ENCODE data around the gene GPR39. TPM values are rescaled to one million over a fixed set of nuclear protein-coding genes. Genes with fewer than 3 reads are reported as not detected.

The GPR39 gene
- total and polyA plus RNA-seq, 4 donors, result 0.23 to 0.42 TPM; not detected in 2

- Histone ChIP-seq H3K9me3 (ENCODE audit: control insufficient read depth, low read length) (peaks cover 4% of the 10 kb centered on the region), H3K36me3 (ENCODE audit: control insufficient read depth in 1 of 2, insufficient read depth in 2 of 2, low read length in 1 of 2) (no peaks in the 10 kb centered on the region), H3K4me3 (ENCODE audit: low read length in 2 of 2) (no peak overlapping the region), H3K4me1 (ENCODE audit: control insufficient read depth in 1 of 2, insufficient read depth in 2 of 2, low read length in 2 of 2) (no peaks in the 10 kb centered on the region), H3K27ac (ENCODE audit: low read depth in 1 of 2, low read length in 2 of 2) (no peak overlapping the region), H3K27me3 (ENCODE audit: control insufficient read depth in 1 of 2, insufficient read depth in 2 of 2, low read length in 1 of 2) (no peaks in the 10 kb centered on the region)
- ATAC-seq (ENCODE audit: low FRiP score) (no peak), DNase-seq (no peak)
- intact Hi-C loops (cut with DNase I), result no loop called here
Measured at GRCh38 chr2:132597166-132597565, 180.6 kb downstream of the GPR39 start.

GRCh38 chr2:132597831-132598230, 181.2 kb downstream of the GPR39 start:
- WGBS, 2 donors, result 76 to 92% methylated on average over 1 of the region's 1 CpG
- intact Hi-C loops (cut with DNase I), result no loop called here
- DNase-seq, result no peak

GRCh38 chr2:132598536-132598935, 181.9 kb downstream of the GPR39 start:
- WGBS, 2 donors, result 70 to 72% methylated on average over 3 of the region's 3 CpGs
- H3K4me3 ChIP-seq (ENCODE audit: low read length in 2 of 2), result no peak overlapping the region
- no peaks in the 10 kb centered on the region for H3K27me3 ChIP-seq (ENCODE audit: control insufficient read depth in 1 of 2, insufficient read depth in 2 of 2, low read length in 1 of 2)
- H3K4me1 ChIP-seq (ENCODE audit: control insufficient read depth in 1 of 2, insufficient read depth in 2 of 2, low read length in 2 of 2), result no peaks in the 10 kb centered on the region
- ATAC-seq (ENCODE audit: low FRiP score) (no peak), DNase-seq (no peak)
- no peaks in the 10 kb centered on the region for H3K36me3 ChIP-seq (ENCODE audit: control insufficient read depth in 1 of 2, insufficient read depth in 2 of 2, low read length in 1 of 2)
- H3K27ac ChIP-seq (ENCODE audit: low read depth in 1 of 2, low read length in 2 of 2), result no peak overlapping the region
- intact Hi-C loops (cut with DNase I), result no loop called here
- peaks cover 4% of the 10 kb centered on the region for H3K9me3 ChIP-seq (ENCODE audit: control insufficient read depth, low read length)

More at GRCh38 chr2:132597831-132598230, 181.2 kb downstream of the GPR39 start:
- no peak overlapping the region for H3K27ac ChIP-seq (ENCODE audit: low read depth in 1 of 2, low read length in 2 of 2)
- no peaks in the 10 kb centered on the region for H3K4me1 ChIP-seq (ENCODE audit: control insufficient read depth in 1 of 2, insufficient read depth in 2 of 2, low read length in 2 of 2)
- no peaks in the 10 kb centered on the region for H3K36me3 ChIP-seq (ENCODE audit: control insufficient read depth in 1 of 2, insufficient read depth in 2 of 2, low read length in 1 of 2)
- H3K27me3 ChIP-seq (ENCODE audit: control insufficient read depth in 1 of 2, insufficient read depth in 2 of 2, low read length in 1 of 2), result no peaks in the 10 kb centered on the region
- peaks cover 4% of the 10 kb centered on the region for H3K9me3 ChIP-seq (ENCODE audit: control insufficient read depth, low read length)
- no peak for ATAC-seq (ENCODE audit: low FRiP score)
- H3K4me3 ChIP-seq (ENCODE audit: low read length in 2 of 2), result no peak overlapping the region

- no peaks in the 10 kb centered on the region for H3K36me3 ChIP-seq (ENCODE audit: control insufficient read depth in 1 of 2, insufficient read depth in 2 of 2, low read length in 1 of 2)
- 92 to 96% methylated on average over 4 of the region's 4 CpGs for WGBS, 2 donors
- H3K27me3 ChIP-seq (ENCODE audit: control insufficient read depth in 1 of 2, insufficient read depth in 2 of 2, low read length in 1 of 2), result no peaks in the 10 kb centered on the region
- DNase-seq (no peak), ATAC-seq (ENCODE audit: low FRiP score) (no peak)
- H3K4me3 ChIP-seq (ENCODE audit: low read length in 2 of 2), result no peak overlapping the region
- intact Hi-C loops (cut with DNase I), result no loop called here
- H3K9me3 ChIP-seq (ENCODE audit: control insufficient read depth, low read length), result peaks cover 4% of the 10 kb centered on the region
- H3K27ac ChIP-seq (ENCODE audit: low read depth in 1 of 2, low read length in 2 of 2), result no peak overlapping the region
- H3K4me1 ChIP-seq (ENCODE audit: control insufficient read depth in 1 of 2, insufficient read depth in 2 of 2, low read length in 2 of 2), result no peaks in the 10 kb centered on the region
Measured at GRCh38 chr2:132599556-132599955, 183.0 kb downstream of the GPR39 start.

- H3K4me1 ChIP-seq (ENCODE audit: control insufficient read depth in 1 of 2, insufficient read depth in 2 of 2, low read length in 2 of 2), result no peaks in the 10 kb centered on the region
- intact Hi-C loops (cut with DNase I), result no loop called here
- H3K27ac ChIP-seq (ENCODE audit: low read depth in 1 of 2, low read length in 2 of 2), result no peak overlapping the region
- ATAC-seq (ENCODE audit: low FRiP score) (no peak), DNase-seq (no peak)
- no peaks in the 10 kb centered on the region for H3K9me3 ChIP-seq (ENCODE audit: control insufficient read depth, low read length)
- no peaks in the 10 kb centered on the region for H3K36me3 ChIP-seq (ENCODE audit: control insufficient read depth in 1 of 2, insufficient read depth in 2 of 2, low read length in 1 of 2)
- WGBS, 2 donors, result 72 to 73% methylated on average over 1 of the region's 1 CpG
- H3K4me3 ChIP-seq (ENCODE audit: low read length in 2 of 2), result no peak overlapping the region
- no peaks in the 10 kb centered on the region for H3K27me3 ChIP-seq (ENCODE audit: control insufficient read depth in 1 of 2, insufficient read depth in 2 of 2, low read length in 1 of 2)
Measured at GRCh38 chr2:132604561-132604960, 188.0 kb downstream of the GPR39 start.

- Histone ChIP-seq H3K9me3 (ENCODE audit: control insufficient read depth, low read length) (no peaks in the 10 kb centered on the region), H3K4me3 (ENCODE audit: low read length in 2 of 2) (no peak overlapping the region), H3K27me3 (ENCODE audit: control insufficient read depth in 1 of 2, insufficient read depth in 2 of 2, low read length in 1 of 2) (no peaks in the 10 kb centered on the region), H3K36me3 (ENCODE audit: control insufficient read depth in 1 of 2, insufficient read depth in 2 of 2, low read length in 1 of 2) (no peaks in the 10 kb centered on the region), H3K4me1 (ENCODE audit: control insufficient read depth in 1 of 2, insufficient read depth in 2 of 2, low read length in 2 of 2) (no peaks in the 10 kb centered on the region), H3K27ac (ENCODE audit: low read depth in 1 of 2, low read length in 2 of 2) (no peak overlapping the region)
- intact Hi-C loops (cut with DNase I), result no loop called here
- WGBS, 2 donors, result 70 to 72% methylated on average over 14 of the region's 14 CpGs
- ATAC-seq (ENCODE audit: low FRiP score) (no peak), DNase-seq (no peak)
Measured at GRCh38 chr2:132605236-132606180, 188.9 kb downstream of the GPR39 start.

GRCh38 chr2:132606649-132607048, 190.0 kb downstream of the GPR39 start:
- intact Hi-C loops (cut with DNase I), result no loop called here
- Histone ChIP-seq H3K4me1 (ENCODE audit: control insufficient read depth in 1 of 2, insufficient read depth in 2 of 2, low read length in 2 of 2) (no peaks in the 10 kb centered on the region), H3K27me3 (ENCODE audit: control insufficient read depth in 1 of 2, insufficient read depth in 2 of 2, low read length in 1 of 2) (no peaks in the 10 kb centered on the region), H3K9me3 (ENCODE audit: control insufficient read depth, low read length) (no peaks in the 10 kb centered on the region), H3K36me3 (ENCODE audit: control insufficient read depth in 1 of 2, insufficient read depth in 2 of 2, low read length in 1 of 2) (no peaks in the 10 kb centered on the region), H3K27ac (ENCODE audit: low read depth in 1 of 2, low read length in 2 of 2) (no peak overlapping the region), H3K4me3 (ENCODE audit: low read length in 2 of 2) (no peak overlapping the region)
- DNase-seq (no peak), ATAC-seq (ENCODE audit: low FRiP score) (no peak)
- WGBS, 2 donors, result 89 to 90% methylated on average over 8 of the region's 8 CpGs

- Histone ChIP-seq H3K4me1 (ENCODE audit: control insufficient read depth in 1 of 2, insufficient read depth in 2 of 2, low read length in 2 of 2) (no peaks in the 10 kb centered on the region), H3K4me3 (ENCODE audit: low read length in 2 of 2) (no peak overlapping the region), H3K9me3 (ENCODE audit: control insufficient read depth, low read length) (no peaks in the 10 kb centered on the region), H3K27me3 (ENCODE audit: control insufficient read depth in 1 of 2, insufficient read depth in 2 of 2, low read length in 1 of 2) (no peaks in the 10 kb centered on the region), H3K27ac (ENCODE audit: low read depth in 1 of 2, low read length in 2 of 2) (no peak overlapping the region), H3K36me3 (ENCODE audit: control insufficient read depth in 1 of 2, insufficient read depth in 2 of 2, low read length in 1 of 2) (no peaks in the 10 kb centered on the region)
- ATAC-seq (ENCODE audit: low FRiP score) (no peak), DNase-seq (no peak)
- 78 to 80% methylated on average over 4 of the region's 4 CpGs for WGBS, 2 donors
- intact Hi-C loops (cut with DNase I), result no loop called here
Measured at GRCh38 chr2:132607426-132608090, 191.0 kb downstream of the GPR39 start.

GRCh38 chr2:132608311-132608710, 191.7 kb downstream of the GPR39 start:
- Histone ChIP-seq H3K36me3 (ENCODE audit: control insufficient read depth in 1 of 2, insufficient read depth in 2 of 2, low read length in 1 of 2) (no peaks in the 10 kb centered on the region), H3K9me3 (ENCODE audit: control insufficient read depth, low read length) (no peaks in the 10 kb centered on the region), H3K27me3 (ENCODE audit: control insufficient read depth in 1 of 2, insufficient read depth in 2 of 2, low read length in 1 of 2) (no peaks in the 10 kb centered on the region), H3K4me3 (ENCODE audit: low read length in 2 of 2) (no peak overlapping the region), H3K4me1 (ENCODE audit: control insufficient read depth in 1 of 2, insufficient read depth in 2 of 2, low read length in 2 of 2) (no peaks in the 10 kb centered on the region), H3K27ac (ENCODE audit: low read depth in 1 of 2, low read length in 2 of 2) (no peak overlapping the region)
- WGBS, 2 donors, result 43 to 46% methylated on average over 6 of the region's 6 CpGs
- intact Hi-C loops (cut with DNase I), result no loop called here
- no peak for ATAC-seq (ENCODE audit: low FRiP score)
- DNase-seq, result no peak

Measured in aorta (tissue), 5 donors.